Measurements from ENCODE around the gene SERPINA1. TPM values are rescaled to one million over a fixed set of nuclear protein-coding genes. Genes with fewer than 3 reads are reported as not detected.
"Not testable (repeated sequence)": the region's sequence is repeated elsewhere in the genome, so short reads cannot be mapped to it uniquely, and the experiment has no call there.

Gene SERPINA1
- total and polyA plus RNA-seq, 2 experiments from 2014 or later = 3,480 to 5,074 TPM

DNA sequence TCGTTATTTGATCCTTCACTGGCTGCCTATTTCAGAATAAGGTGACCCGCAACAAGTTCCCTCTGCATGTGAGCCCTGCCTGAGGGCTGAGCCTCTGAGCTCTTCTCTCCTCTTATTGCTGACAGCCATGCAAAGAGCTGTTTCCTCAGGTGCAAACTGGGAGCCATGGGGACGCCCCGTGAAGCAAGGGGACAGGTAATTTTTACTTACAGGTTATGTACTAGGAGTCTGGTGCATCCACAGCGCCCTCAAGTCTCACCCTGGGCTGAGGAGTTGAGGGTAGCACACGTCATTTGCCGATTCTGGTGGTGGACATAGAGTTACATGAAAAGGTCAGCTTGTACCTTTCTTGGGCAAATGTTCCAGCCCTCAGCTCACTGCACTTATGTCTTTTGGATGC, 39.1 kb downstream of the SERPINA1 start:
- Histone ChIP-seq H3K79me2 (no peaks in the 10 kb centered on the region), H2AFZ (no peak overlapping the region), H3K4me3 (no peak overlapping the region), H3K27ac (no peak overlapping the region), H3K4me2 (no peak overlapping the region), H3K9me2 (replicated peaks; ENCODE audit: insufficient read depth) (no peaks in the 10 kb centered on the region), H3K36me3 (replicated peaks; ENCODE audit: insufficient read depth, low read depth) (no peaks in the 10 kb centered on the region), H3K9me3 (ENCODE audit: low read depth) (no peaks in the 10 kb centered on the region), H4K20me1 (ENCODE audit: insufficient read depth, poor library complexity, severe bottlenecking) (no peaks in the 10 kb centered on the region), H3K27me3 (no peaks in the 10 kb centered on the region), H3K4me1 (ENCODE audit: insufficient read depth) (no peaks in the 10 kb centered on the region)
- DNase-seq (ENCODE audit: low spot score) = no peak
- TF ChIP-seq EZH2 (IDR thresholded peaks at IDR 0.05; ENCODE audit: borderline replicate concordance) = no peak
- TF ChIP-seq EZH2phosphoT487 (IDR thresholded peaks at IDR 0.05; ENCODE audit: low read depth, severe bottlenecking, unreplicated experiment) = no peak
- TF ChIP-seq, protein P1, sequence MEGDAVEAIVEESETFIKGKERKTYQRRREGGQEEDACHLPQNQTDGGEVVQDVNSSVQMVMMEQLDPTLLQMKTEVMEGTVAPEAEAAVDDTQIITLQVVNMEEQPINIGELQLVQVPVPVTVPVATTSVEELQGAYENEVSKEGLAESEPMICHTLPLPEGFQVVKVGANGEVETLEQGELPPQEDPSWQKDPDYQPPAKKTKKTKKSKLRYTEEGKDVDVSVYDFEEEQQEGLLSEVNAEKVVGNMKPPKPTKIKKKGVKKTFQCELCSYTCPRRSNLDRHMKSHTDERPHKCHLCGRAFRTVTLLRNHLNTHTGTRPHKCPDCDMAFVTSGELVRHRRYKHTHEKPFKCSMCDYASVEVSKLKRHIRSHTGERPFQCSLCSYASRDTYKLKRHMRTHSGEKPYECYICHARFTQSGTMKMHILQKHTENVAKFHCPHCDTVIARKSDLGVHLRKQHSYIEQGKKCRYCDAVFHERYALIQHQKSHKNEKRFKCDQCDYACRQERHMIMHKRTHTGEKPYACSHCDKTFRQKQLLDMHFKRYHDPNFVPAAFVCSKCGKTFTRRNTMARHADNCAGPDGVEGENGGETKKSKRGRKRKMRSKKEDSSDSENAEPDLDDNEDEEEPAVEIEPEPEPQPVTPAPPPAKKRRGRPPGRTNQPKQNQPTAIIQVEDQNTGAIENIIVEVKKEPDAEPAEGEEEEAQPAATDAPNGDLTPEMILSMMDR (IDR thresholded peaks at IDR 0.05; ENCODE audit: poor library complexity) = no peak
- WGBS (ENCODE audit: low lambda C conversion rate, missing lambda C conversion rate) = 82% methylated on average over 7 of the region's 7 CpGs

DNA sequence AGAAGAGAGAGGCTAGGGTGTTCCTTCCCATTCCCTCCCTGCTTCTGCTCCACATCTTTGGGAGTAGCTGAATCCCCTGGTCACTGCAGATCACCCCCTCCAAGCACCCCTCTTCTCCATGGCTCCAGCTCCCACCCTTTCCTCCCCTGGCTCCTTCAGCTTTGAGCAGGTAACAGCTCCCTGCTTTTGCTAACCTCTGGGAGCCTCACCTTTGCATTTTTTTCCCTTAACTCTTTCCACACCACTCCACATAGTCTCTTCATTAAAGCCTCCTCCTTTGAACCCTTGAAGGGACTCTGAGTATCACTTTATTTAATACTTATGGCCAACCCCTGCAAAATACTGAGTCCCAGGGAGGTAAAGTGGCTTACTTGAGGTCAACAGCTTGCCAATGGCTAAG, 39.6 kb downstream of the SERPINA1 start:
- no peaks in the 10 kb centered on the region for H4K20me1 ChIP-seq (ENCODE audit: insufficient read depth, poor library complexity, severe bottlenecking)

DNA sequence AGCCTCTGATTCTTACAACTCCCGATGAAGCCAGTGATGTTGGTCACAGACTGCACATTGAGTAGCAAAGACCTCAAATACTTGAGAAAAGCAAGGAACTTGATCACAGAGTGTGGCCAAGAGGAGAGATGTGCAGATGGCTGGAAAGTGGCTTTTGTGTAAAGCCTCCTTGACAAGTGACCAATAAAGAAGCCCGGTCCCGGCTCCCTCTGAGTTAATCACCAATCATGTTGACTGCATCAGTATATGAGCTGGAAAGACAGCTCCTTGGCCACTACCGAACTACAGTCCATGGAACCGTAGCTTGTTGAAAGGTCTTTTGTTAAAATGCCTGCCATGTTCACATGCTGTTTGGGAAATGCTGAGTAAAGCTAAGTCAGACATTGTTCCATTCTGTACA, 41.6 kb downstream of the SERPINA1 start:
- H3K4me1 ChIP-seq (ENCODE audit: insufficient read depth) = peaks cover 3% of the 10 kb centered on the region
- no peaks in the 10 kb centered on the region for H3K27me3 ChIP-seq
- H3K9me2 ChIP-seq (replicated peaks; ENCODE audit: insufficient read depth) = no peaks in the 10 kb centered on the region
- no peaks in the 10 kb centered on the region for H3K36me3 ChIP-seq (replicated peaks; ENCODE audit: insufficient read depth, low read depth)
- H3K4me3 ChIP-seq = no peak overlapping the region
- no peak overlapping the region for H3K27ac ChIP-seq
- DNase-seq (ENCODE audit: low spot score) = no peak
- H4K20me1 ChIP-seq (ENCODE audit: insufficient read depth, poor library complexity, severe bottlenecking) = no peaks in the 10 kb centered on the region
- no peak for TF ChIP-seq EZH2 (IDR thresholded peaks at IDR 0.05; ENCODE audit: borderline replicate concordance)
- TF ChIP-seq, protein P1 (IDR thresholded peaks at IDR 0.05; ENCODE audit: poor library complexity) = no peak
- no peak for TF ChIP-seq EZH2phosphoT487 (IDR thresholded peaks at IDR 0.05; ENCODE audit: low read depth, severe bottlenecking, unreplicated experiment)
- H3K79me2 ChIP-seq = no peaks in the 10 kb centered on the region
- no peak overlapping the region for H2AFZ ChIP-seq
- H3K9me3 ChIP-seq (ENCODE audit: low read depth) = no peaks in the 10 kb centered on the region
- no peak overlapping the region for H3K4me2 ChIP-seq
- WGBS (ENCODE audit: low lambda C conversion rate, missing lambda C conversion rate) = 92% methylated on average over 5 of the region's 5 CpGs

More for the DNA sequence above, 39.6 kb downstream of the SERPINA1 start:
- H3K9me3 ChIP-seq (ENCODE audit: low read depth) = no peaks in the 10 kb centered on the region
- H3K4me1 ChIP-seq (ENCODE audit: insufficient read depth) = no peaks in the 10 kb centered on the region
- no peaks in the 10 kb centered on the region for H3K27me3 ChIP-seq
- H3K79me2 ChIP-seq = no peaks in the 10 kb centered on the region
- TF ChIP-seq EZH2phosphoT487 (IDR thresholded peaks at IDR 0.05; ENCODE audit: low read depth, severe bottlenecking, unreplicated experiment) = no peak
- TF ChIP-seq, protein P1 (IDR thresholded peaks at IDR 0.05; ENCODE audit: poor library complexity) = no peak
- no peak for TF ChIP-seq EZH2 (IDR thresholded peaks at IDR 0.05; ENCODE audit: borderline replicate concordance)
- no peak overlapping the region for H2AFZ ChIP-seq
- H3K9me2 ChIP-seq (replicated peaks; ENCODE audit: insufficient read depth) = no peaks in the 10 kb centered on the region
- no peaks in the 10 kb centered on the region for H3K36me3 ChIP-seq (replicated peaks; ENCODE audit: insufficient read depth, low read depth)
- H3K4me3 ChIP-seq = no peak overlapping the region
- no peak overlapping the region for H3K4me2 ChIP-seq
- no peak for DNase-seq (ENCODE audit: low spot score)
- no peak overlapping the region for H3K27ac ChIP-seq

DNA sequence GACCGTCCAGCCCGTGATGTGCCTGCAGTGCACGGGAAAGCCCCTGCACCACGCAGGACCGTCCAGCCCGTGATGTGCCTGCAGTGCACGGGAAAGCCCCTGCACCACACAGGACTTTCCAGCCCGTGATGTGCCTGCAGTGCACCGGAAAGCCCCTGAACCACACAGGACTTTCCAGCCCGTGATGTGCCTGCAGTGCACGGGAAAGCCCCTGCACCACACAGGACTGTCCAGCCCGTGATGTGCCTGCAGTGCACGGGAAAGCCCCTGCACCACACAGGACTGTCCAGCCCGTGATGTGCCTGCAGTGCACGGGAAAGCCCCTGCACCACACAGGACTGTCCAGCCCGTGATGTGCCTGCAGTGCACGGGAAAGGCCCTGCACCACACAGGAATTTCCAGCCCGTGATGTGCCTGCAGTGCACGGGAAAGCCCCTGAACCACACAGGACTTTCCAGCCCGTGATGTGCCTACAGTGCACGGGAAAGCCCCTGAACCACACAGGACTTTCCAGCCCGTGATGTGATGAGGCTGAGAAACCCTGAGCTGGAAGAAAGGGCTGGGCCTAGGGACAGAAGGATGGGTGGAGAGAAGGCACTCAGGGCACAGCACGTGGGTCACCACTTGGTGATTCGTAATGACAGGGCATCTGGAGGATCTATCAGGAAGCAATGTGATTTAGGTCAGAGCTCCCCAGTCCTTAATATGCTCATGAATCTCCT, 42.2 kb downstream of the SERPINA1 start:
- H3K9me3 ChIP-seq (ENCODE audit: low read depth); H3K4me2 ChIP-seq: not testable (repeated sequence)
- 91% methylated on average over 14 of the region's 24 CpGs for WGBS (ENCODE audit: low lambda C conversion rate, missing lambda C conversion rate)

More for the DNA sequence above, 42.2 kb downstream of the SERPINA1 start:
- H3K36me3 ChIP-seq (replicated peaks; ENCODE audit: insufficient read depth, low read depth); H3K27ac ChIP-seq; H3K4me1 ChIP-seq (ENCODE audit: insufficient read depth); H3K27me3 ChIP-seq; H3K9me2 ChIP-seq (replicated peaks; ENCODE audit: insufficient read depth); DNase-seq (ENCODE audit: low spot score); H2AFZ ChIP-seq; H3K4me3 ChIP-seq; H3K79me2 ChIP-seq; H4K20me1 ChIP-seq (ENCODE audit: insufficient read depth, poor library complexity, severe bottlenecking): not testable (repeated sequence)
